NB4 (cell line): ENCODE results near the gene PIAS1.
"Not testable (repeated sequence)": the region's sequence is repeated elsewhere in the genome, so short reads cannot be mapped to it uniquely, and the experiment has no call there.

Experiments used
- DNase-seq: peaks from one replicate; pipeline ENCODE4 v3.0.0; 2010; ENCODE audit warnings: low read depth
- H3K4me3 ChIP-seq: one replicate; pipeline ENCODE4 v1.5.1; 2011; ENCODE audit warnings: mild to moderate bottlenecking, low read depth, low read length, moderate library complexity
- MYC ChIP-seq: IDR thresholded peaks from 2 replicates; pipeline ENCODE4 v1.6.1; 2011; ENCODE audit warnings: low read depth, low read length
- POLR2A ChIP-seq: IDR thresholded peaks from 2 replicates; pipeline ENCODE4 v1.6.1; 2011; ENCODE audit warnings: mild to moderate bottlenecking; ENCODE audit not compliant: insufficient read length; ENCODE audit errors: extremely low read depth
- TF ChIP-seq, protein P1 (sequence below): IDR thresholded peaks from one replicate; pipeline ENCODE4 v1.5.1; 2012; ENCODE audit warnings: low read depth, low read length
- TF ChIP-seq, protein P2 (sequence below): IDR thresholded peaks from 2 replicates; pipeline ENCODE4 v1.6.1; 2011; ENCODE audit warnings: low read depth, low read length

The PIAS1 gene

DNA sequence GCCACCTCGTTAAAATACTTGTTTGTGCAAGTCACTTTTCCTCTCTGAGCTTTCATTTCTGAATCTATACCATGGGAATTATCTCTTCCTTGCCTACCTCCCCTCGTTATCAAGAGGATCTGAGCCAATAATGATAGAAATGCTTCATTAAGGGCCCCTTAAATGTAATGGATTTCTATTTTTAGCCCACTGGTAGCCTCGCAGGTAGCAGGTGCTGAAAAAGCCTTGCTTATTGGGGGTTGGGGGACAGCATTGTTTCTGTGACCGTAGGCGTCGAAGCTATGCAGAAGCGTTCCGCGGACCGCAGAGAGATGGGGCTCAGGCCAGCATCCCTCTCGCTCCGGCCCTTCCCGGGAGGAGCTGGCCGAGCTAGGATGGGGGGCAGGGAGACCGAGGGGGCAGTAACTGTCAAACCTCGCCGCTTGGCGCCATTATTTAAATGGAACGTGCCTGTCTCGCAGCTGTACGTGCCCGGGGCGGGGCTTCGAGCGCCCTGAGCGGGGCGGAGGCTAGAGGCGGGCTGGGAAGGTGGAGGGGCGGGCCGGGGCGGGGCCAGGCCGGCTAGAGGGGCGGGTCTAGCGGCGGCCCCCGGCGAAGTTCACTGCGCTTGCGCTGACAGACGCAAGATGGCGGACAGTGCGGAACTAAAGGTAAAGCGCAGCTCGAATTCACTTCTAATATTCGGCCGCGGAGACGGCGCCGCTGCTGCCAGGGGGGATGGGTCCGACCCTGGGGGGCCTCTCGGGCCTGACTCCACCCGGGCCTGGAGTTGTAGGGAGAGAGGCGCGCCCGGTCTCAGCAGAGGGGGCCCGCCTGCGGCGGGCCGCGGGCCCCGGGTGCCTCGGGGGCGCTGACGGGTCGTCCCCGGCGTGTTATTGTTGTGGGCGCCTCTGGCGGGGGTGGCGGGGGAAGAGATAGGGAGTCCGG is at the start of gene PIAS1:
Gene PIAS1 (plus strand): TSS at position 615 of the 927 bp plus-strand sequence. CDS start 12 bp downstream, at position 627.
- DNase-seq = peak; percentile 93
- TF ChIP-seq, protein P1, sequence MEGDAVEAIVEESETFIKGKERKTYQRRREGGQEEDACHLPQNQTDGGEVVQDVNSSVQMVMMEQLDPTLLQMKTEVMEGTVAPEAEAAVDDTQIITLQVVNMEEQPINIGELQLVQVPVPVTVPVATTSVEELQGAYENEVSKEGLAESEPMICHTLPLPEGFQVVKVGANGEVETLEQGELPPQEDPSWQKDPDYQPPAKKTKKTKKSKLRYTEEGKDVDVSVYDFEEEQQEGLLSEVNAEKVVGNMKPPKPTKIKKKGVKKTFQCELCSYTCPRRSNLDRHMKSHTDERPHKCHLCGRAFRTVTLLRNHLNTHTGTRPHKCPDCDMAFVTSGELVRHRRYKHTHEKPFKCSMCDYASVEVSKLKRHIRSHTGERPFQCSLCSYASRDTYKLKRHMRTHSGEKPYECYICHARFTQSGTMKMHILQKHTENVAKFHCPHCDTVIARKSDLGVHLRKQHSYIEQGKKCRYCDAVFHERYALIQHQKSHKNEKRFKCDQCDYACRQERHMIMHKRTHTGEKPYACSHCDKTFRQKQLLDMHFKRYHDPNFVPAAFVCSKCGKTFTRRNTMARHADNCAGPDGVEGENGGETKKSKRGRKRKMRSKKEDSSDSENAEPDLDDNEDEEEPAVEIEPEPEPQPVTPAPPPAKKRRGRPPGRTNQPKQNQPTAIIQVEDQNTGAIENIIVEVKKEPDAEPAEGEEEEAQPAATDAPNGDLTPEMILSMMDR = no peak
- TF ChIP-seq, protein P2, sequence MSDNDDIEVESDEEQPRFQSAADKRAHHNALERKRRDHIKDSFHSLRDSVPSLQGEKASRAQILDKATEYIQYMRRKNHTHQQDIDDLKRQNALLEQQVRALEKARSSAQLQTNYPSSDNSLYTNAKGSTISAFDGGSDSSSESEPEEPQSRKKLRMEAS = peak; percentile 81
- TF ChIP-seq POLR2A = peak; percentile 91
- H3K4me3 ChIP-seq = peak within 1 kb of the TSS; percentile 92

DNA sequence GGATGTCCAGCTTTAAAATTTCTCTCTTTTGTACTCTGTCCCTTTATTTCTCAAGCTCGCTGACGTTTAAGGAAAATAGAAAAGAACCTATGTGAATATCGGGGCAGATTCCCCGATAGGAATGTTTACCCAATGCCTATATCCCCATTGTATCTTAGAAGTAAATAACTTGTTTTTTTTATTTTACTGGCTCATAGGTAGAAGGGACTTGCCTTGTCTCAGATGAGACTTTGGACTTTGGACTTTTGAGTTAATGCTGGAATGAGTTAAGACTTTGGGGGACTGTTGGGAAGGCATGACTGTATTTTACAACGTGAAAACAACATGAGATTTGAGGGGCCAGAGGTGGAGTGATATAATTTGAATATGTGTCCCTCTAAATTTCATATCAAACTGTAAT is 46.5 kb upstream of the PIAS1 start:
- H3K4me3 ChIP-seq, DNase-seq: not testable (repeated sequence)

DNA sequence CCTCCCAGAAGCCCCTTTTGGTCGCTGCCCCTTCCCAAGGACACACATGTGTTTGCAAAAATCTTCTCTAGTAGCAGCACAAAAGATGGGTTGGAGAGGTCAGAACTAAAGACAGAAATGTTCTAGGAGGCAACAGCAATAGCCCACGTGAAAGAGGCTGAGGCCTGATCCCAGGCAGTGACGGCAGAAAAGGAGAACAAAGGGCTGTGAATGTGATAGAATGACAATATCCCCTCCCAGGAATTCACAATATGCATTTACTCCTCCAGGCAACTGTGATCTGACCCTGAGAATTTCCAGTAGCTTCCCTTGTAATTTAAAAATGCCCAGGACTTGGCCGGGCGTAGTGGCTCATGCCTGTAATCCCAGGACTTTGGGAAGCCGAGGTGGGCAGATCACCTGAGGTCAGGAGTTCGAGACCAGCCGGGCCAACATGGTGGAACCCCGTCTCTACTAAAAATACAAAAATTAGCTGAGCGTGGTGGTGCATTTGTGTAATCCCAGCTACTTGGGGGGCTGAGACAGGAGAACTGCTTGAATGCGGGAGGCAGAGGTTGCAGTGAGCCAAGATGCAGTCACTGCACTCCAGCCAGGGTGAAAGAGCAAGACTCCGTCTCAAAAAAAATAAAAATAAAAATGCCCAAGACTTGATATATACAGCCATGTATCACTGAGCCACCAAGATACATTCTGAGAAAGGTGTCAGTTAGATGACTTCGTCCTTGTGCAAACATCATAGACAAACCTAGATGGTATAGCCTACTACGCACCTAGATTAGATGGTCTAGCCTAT is 43.6 kb upstream of the PIAS1 start:
- no peak for DNase-seq
- no peak overlapping the region for H3K4me3 ChIP-seq
- no peak for TF ChIP-seq MYC
- TF ChIP-seq, protein P1 = no peak
- no peak for TF ChIP-seq POLR2A
- TF ChIP-seq, protein P2 = no peak

DNA sequence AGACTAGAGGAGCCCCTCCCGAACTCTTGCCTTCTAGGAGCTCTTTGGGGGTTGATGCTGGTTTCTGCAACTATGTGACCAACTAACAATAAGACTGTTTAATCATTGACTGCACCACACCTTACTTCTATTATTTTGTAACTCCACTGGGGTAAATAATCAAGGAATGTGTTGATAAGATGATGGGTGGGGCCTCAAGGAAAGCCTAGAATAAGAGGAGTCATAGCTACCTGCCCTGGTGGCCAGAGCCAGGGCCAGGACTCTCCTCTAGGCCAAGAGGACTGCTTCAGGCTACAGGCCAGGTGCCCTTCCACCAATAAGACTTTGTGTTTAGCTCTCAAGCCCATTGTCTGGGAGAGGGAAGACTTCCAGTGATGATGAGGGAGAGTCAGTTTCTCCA is 41.2 kb upstream of the PIAS1 start:
- TF ChIP-seq MYC (no peak), POLR2A (no peak)
- TF ChIP-seq, protein P2 = no peak
- TF ChIP-seq, protein P1 = no peak
- DNase-seq = no peak
- H3K4me3 ChIP-seq = no peak overlapping the region

DNA sequence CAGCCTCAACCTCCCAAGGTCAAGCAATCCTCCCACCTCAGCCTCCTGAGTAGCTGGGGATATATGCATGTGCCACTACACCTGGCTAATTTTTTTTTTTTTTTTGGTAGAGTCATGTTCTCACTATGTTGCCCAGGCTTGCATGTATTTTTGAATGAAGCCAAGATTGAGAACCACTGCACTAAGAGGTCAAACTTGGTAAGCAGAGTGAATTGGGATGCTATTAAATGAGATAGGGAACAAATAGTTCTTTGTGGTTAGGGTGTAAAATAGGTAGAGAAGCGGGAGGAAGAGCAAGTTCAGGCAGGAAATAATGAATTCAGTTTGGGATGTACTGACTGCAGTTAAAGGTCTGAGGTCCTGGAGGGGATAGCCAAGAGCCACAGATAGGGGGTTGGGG is 39.9 kb upstream of the PIAS1 start:
- no peak for DNase-seq
- TF ChIP-seq, protein P1 = no peak
- no peak for TF ChIP-seq POLR2A
- no peak for TF ChIP-seq MYC
- TF ChIP-seq, protein P2 = no peak

DNA sequence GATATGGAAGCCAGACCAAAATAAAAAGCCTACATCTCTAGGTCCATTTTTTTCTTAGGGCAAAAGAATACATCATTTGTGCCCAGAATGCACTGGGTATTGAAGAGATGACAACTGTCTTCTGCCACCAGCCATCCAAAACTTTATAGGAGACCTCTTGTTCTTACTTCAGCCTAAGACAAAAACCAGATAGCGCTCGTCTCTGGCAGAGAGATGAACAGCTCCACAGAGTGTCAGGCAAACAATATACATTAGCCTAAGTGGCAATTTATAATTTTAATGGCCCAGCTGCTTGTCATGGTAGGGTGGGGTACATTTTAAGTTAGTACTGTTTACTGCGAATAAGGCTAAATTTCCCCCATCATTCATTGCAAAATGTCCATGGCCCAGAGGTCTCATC is 38.9 kb upstream of the PIAS1 start:
- no peak overlapping the region for H3K4me3 ChIP-seq
- TF ChIP-seq, protein P1 = no peak
- TF ChIP-seq, protein P2 = no peak
- TF ChIP-seq POLR2A (no peak), MYC (no peak)
- no peak for DNase-seq

More for the DNA sequence above, 39.9 kb upstream of the PIAS1 start:
- H3K4me3 ChIP-seq = no peak overlapping the region
